Muscle layer of colon (tissue), 2 donors: ENCODE measurements around the gene TNFRSF11A.

ENCODE experiments used
- H3K27ac ChIP-seq: one replicate; pipeline ENCODE4 v1.7.0; 2013; ENCODE audit warnings: low read depth, mild to moderate bottlenecking, low read length, moderate library complexity
- H3K27me3 ChIP-seq, 2 donors: one replicate each; pipeline ENCODE4 v1.7.0; 2013; ENCODE audit warnings: low read length in 2 of 2, mild to moderate bottlenecking in 2 of 2; ENCODE audit not compliant: insufficient read depth in 2 of 2, control insufficient read depth in 1 of 2
- H3K36me3 ChIP-seq: one replicate; pipeline ENCODE4 v1.7.0; 2013; ENCODE audit warnings: mild to moderate bottlenecking, low read length; ENCODE audit not compliant: insufficient read depth
- H3K4me1 ChIP-seq: one replicate; pipeline ENCODE4 v1.7.0; 2013; ENCODE audit warnings: mild to moderate bottlenecking, low read length; ENCODE audit not compliant: insufficient read depth
- H3K4me3 ChIP-seq, 2 donors: one replicate each; pipeline ENCODE4 v1.7.0; 2013; ENCODE audit warnings: low read length in 2 of 2, low read depth in 1 of 2, mild to moderate bottlenecking in 1 of 2, moderate library complexity in 1 of 2
- H3K9ac ChIP-seq: one replicate; pipeline ENCODE4 v1.7.0; 2013; ENCODE audit warnings: low read length
- H3K9me3 ChIP-seq: one replicate; pipeline ENCODE4 v1.7.0; 2013; ENCODE audit warnings: mild to moderate bottlenecking, low read length
- donor health status: abdominal sarcoma.
- donor health status: Adenocarcinoma of cecum.

The TNFRSF11A gene

DNA sequence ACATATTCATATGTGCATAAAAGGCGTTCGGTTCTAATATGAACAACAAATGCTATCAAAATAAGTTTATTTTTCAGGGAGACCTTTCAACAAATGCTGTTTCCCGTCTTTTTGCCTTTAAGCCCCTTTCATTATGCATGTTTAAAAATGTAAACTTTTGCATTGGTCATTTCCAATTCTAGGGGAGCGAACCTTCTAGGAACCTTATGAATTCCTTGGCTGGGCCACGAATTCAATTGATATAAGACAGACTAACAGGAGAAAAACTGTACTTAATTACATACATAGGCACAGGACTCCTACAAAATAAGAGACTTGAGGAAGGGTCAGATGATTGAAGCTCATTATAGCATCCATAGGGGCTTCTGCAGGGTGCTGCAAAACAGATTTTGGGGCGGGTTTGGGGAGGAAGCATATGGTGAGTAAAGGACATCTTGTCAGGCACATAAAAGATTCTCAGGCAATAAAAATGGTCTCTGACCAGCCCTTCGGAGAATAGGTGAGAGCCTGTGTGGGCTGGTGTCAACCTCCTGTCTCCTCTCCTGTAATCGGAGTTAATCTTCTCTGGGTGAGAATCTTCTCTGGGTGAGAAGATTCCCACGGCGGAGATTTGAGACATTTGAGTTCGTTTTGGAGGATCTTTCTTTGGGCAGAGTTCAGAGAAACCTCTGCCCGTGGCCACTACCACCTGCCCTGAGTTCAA, 1.7 kb downstream of the TNFRSF11A start:
- Histone ChIP-seq H3K9ac (no peak overlapping the region), H3K4me3 (no peak overlapping the region), H3K36me3 (no peaks in the 10 kb centered on the region), H3K4me1 (peaks cover 13% of the 10 kb centered on the region), H3K9me3 (no peaks in the 10 kb centered on the region), H3K27me3 (peaks cover 43 to 66% of the 10 kb centered on the region in 2 donors), H3K27ac (no peak overlapping the region)

GRCh38 chr18:62327977-62328376, 2.9 kb downstream of the TNFRSF11A start:
- no peaks in the 10 kb centered on the region for H3K36me3 ChIP-seq
- H3K9me3 ChIP-seq: no peaks in the 10 kb centered on the region
- no peak overlapping the region for H3K27ac ChIP-seq
- no peak overlapping the region for H3K9ac ChIP-seq
- peaks cover 13% of the 10 kb centered on the region for H3K4me1 ChIP-seq
- no peak overlapping the region for H3K4me3 ChIP-seq
- H3K27me3 ChIP-seq: peaks cover 43 to 66% of the 10 kb centered on the region in 2 donors

GRCh38 chr18:62328586-62329525, 3.7 kb downstream of the TNFRSF11A start:
- Histone ChIP-seq H3K4me1 (peaks cover 13% of the 10 kb centered on the region), H3K27ac (no peak overlapping the region), H3K27me3 (peaks cover 43 to 62% of the 10 kb centered on the region in 2 donors), H3K9ac (no peak overlapping the region), H3K4me3 (no peak overlapping the region), H3K9me3 (no peaks in the 10 kb centered on the region), H3K36me3 (no peaks in the 10 kb centered on the region)

DNA sequence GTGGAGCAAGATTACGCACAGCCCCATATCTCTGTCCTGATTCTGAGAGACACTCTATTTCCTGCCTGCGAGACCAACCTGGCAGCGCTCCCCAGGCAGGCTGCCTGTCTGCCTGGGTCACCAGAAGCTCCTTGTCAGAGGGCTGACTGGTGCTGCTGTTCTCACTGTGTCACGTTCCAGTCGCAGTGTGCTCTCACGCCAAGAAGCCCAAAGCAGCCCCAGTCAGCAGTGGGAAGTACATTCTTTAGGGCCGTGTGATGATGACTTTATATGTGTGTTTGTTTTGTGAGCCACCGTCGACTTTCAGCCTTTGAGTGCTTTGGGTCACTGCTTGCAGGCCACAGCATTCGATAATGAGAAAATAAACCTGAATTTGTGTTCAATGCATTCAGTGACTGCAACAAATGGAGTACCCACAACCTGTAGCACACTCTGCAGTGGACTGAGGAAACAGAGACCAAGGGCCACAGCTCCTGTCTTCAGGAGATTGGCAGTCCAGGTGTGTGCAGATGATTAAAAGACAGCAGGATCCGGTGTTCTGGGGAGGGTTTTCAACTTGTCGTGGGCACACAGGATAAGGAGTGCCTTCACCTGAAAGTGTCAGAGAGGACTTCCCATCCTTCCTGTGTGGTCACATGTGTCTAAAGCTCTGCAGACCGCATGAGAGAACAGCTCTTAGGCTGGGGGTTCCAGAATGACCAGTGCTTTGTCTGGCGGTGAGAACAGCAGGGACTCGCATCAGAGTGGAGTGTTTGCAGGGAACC, 4.8 kb downstream of the TNFRSF11A start:
- Histone ChIP-seq H3K36me3 (no peaks in the 10 kb centered on the region), H3K9me3 (no peaks in the 10 kb centered on the region), H3K4me3 (no peak overlapping the region), H3K27ac (no peak overlapping the region), H3K27me3 (peaks cover 43 to 52% of the 10 kb centered on the region in 2 donors), H3K4me1 (peaks cover 13% of the 10 kb centered on the region), H3K9ac (no peak overlapping the region)

DNA sequence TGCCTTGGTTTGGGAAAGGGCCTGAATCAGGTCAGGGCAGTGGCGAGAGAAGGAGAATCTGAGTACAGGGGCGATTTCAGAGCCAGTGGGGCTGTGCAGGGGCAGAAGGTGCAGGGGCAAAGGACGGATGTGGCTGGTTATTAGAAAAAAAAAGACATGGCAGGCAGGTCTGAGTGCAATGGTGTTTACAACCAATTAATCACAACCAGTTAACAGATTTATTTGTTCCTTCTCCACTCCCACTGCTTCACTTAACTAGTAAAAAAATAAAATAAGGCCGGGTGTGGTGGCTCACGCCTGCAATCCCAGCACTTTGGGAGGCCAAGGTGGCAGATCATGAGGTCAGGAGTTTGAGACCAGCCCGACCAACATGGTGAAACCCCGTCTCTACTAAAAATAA, 5.5 kb downstream of the TNFRSF11A start:
- H3K27ac ChIP-seq: no peak overlapping the region
- H3K4me1 ChIP-seq: peaks cover 11% of the 10 kb centered on the region
- H3K36me3 ChIP-seq: no peaks in the 10 kb centered on the region
- no peak overlapping the region for H3K9ac ChIP-seq
- no peak overlapping the region for H3K4me3 ChIP-seq
- peaks cover 41 to 48% of the 10 kb centered on the region in 2 donors for H3K27me3 ChIP-seq
- no peaks in the 10 kb centered on the region for H3K9me3 ChIP-seq

- Histone ChIP-seq H3K36me3 (no peaks in the 10 kb centered on the region), H3K9me3 (no peaks in the 10 kb centered on the region), H3K4me1 (no peaks in the 10 kb centered on the region), H3K27me3 (peaks cover 30 to 36% of the 10 kb centered on the region in 2 donors), H3K4me3 (no peak overlapping the region), H3K9ac (no peak overlapping the region), H3K27ac (no peak overlapping the region)
Observed at GRCh38 chr18:62331581-62332356, 6.7 kb downstream of the TNFRSF11A start.

GRCh38 chr18:62332431-62332830, 7.3 kb downstream of the TNFRSF11A start:
- Histone ChIP-seq H3K27me3 (peaks cover 24 to 30% of the 10 kb centered on the region in 2 donors), H3K4me1 (no peaks in the 10 kb centered on the region)

DNA sequence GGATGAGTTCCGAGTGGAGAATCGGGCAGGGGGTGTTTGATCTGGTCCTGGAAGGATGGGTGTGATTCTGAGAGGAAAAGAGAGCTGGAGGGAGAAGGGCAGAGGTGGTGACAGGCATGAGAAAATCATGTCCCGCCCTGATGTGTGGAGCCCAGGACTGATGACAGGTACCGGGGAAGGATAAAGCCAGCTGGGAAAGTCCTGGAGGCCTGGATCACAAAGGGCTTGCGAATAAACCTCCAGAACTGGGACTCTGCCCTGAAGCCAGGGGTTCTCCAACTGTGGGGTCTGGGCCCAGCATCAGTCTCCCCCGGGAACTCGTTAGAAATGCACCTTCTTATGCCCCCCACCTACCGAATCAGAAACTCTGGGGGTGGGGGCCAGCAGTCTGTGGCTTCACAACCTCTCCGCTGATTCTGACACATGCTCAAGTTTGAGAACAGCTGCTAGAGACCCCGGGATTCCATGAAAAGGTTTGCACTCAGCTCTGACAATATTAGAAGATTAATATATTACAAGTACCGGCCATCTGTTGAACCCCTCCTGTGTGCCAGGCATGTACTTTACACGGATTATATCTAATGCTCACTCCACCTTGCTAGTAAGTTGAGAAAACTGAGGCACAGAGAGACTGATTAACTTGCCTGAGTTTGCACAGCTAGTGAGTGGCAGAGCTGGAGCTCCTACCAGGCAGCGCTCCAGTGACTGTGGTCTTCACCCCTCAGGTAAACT, 8.0 kb downstream of the TNFRSF11A start:
- H3K4me3 ChIP-seq: no peak overlapping the region
- no peaks in the 10 kb centered on the region for H3K36me3 ChIP-seq
- peaks cover 17 to 23% of the 10 kb centered on the region in 2 donors for H3K27me3 ChIP-seq
- H3K9ac ChIP-seq: no peak overlapping the region
- H3K9me3 ChIP-seq: no peaks in the 10 kb centered on the region
- H3K4me1 ChIP-seq: no peaks in the 10 kb centered on the region
- H3K27ac ChIP-seq: no peak overlapping the region

More at GRCh38 chr18:62332431-62332830, 7.3 kb downstream of the TNFRSF11A start:
- H3K9me3 ChIP-seq: no peaks in the 10 kb centered on the region
- no peak overlapping the region for H3K9ac ChIP-seq
- no peak overlapping the region for H3K27ac ChIP-seq
- no peak overlapping the region for H3K4me3 ChIP-seq
- no peaks in the 10 kb centered on the region for H3K36me3 ChIP-seq

GRCh38 chr18:62334120-62334519, 9.0 kb downstream of the TNFRSF11A start:
- H3K36me3 ChIP-seq: no peaks in the 10 kb centered on the region
- no peaks in the 10 kb centered on the region for H3K4me1 ChIP-seq
- no peak overlapping the region for H3K27ac ChIP-seq
- no peak overlapping the region for H3K4me3 ChIP-seq
- peaks cover 10 to 13% of the 10 kb centered on the region in 2 donors for H3K27me3 ChIP-seq
- H3K9me3 ChIP-seq: no peaks in the 10 kb centered on the region
- no peak overlapping the region for H3K9ac ChIP-seq

DNA sequence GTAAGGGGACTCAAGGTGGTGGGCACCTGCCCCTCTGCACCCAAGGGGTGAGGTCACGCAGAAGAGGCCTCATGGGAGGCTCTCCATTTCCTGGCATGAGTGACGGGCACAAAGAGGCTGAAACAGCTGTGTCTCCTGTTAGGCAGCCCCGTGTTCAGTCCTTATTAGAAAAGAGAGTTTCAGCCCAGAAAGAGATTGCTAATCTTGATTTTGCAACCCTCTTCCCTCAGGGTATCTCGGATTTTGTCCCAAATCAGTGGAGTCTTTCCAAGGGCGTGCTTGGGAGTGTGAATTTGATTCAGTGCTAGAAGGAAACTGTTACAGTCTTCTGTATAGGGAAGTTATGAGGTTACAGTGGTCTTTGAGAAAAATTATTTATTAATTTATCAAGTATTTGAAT, 10.4 kb downstream of the TNFRSF11A start:
- no peaks in the 10 kb centered on the region for H3K4me1 ChIP-seq
- H3K9me3 ChIP-seq: no peaks in the 10 kb centered on the region
- no peaks in the 10 kb centered on the region for H3K36me3 ChIP-seq
- H3K9ac ChIP-seq: no peak overlapping the region
- H3K27ac ChIP-seq: no peak overlapping the region
- H3K4me3 ChIP-seq: no peak overlapping the region
- peaks cover 0 to under 1% of the 10 kb centered on the region in 2 donors for H3K27me3 ChIP-seq
